ENCODE results near the gene AFTPH. TPM values are rescaled to one million over a fixed set of nuclear protein-coding genes. Genes with fewer than 3 reads are reported as not detected.

Gene AFTPH
- total RNA-seq, 4 donors from 2014 or later = 27.7 to 50.3 (median 38.1) TPM

- Histone ChIP-seq H3K4me1 (peaks cover 0 to 22% (median 0%) of the 10 kb centered on the region in 4 donors), H3K36me3 (no peaks in the 10 kb centered on the region), H3K4me3 (no peak overlapping the region), H3K27me3 (no peaks in the 10 kb centered on the region), H3K27ac (no peak overlapping the region), H3K9me3 (no peaks in the 10 kb centered on the region)
- TF ChIP-seq CTCF (IDR thresholded peaks at IDR 0.05) (no peak), POLR2A (IDR thresholded peaks at IDR 0.05) (no peak), EP300 (IDR thresholded peaks at IDR 0.05) (no peak)
- DNase-seq (ENCODE audit: low spot score in 2 of 2) = no peak
- WGBS, 2 donors = 87 to 92% methylated on average over 6 of the region's 6 CpGs
These were observed 100.7 kb downstream of the AFTPH start for GRCh38 chr2:64624862-64625261.

GRCh38 chr2:64625299-64626145 lies 101.4 kb downstream of the AFTPH start:
- no peak overlapping the region for H3K27ac ChIP-seq
- H3K9me3 ChIP-seq = no peaks in the 10 kb centered on the region
- no peak overlapping the region for H3K4me3 ChIP-seq
- peaks cover 0 to 4% (median 0%) of the 10 kb centered on the region in 3 donors for H3K36me3 ChIP-seq
- no peaks in the 10 kb centered on the region for H3K27me3 ChIP-seq
- H3K4me1 ChIP-seq = peaks cover 0 to 22% (median 0%) of the 10 kb centered on the region in 4 donors
- WGBS, 2 donors = 80 to 81% methylated on average over 7 of the region's 7 CpGs
- DNase-seq (ENCODE audit: low spot score in 2 of 2) = no peak
- TF ChIP-seq CTCF (IDR thresholded peaks at IDR 0.05) (no peak), POLR2A (IDR thresholded peaks at IDR 0.05) (no peak), EP300 (IDR thresholded peaks at IDR 0.05) (no peak)

GRCh38 chr2:64626146-64626809 lies 102.2 kb downstream of the AFTPH start:
- Histone ChIP-seq H3K27me3 (no peaks in the 10 kb centered on the region), H3K4me1 (peaks cover 0 to 22% (median 0%) of the 10 kb centered on the region in 4 donors), H3K27ac (peak overlapping the region in 1 of 4 donors; percentile 71), H3K9me3 (no peaks in the 10 kb centered on the region), H3K4me3 (no peak overlapping the region), H3K36me3 (peaks cover 0 to 12% (median 0%) of the 10 kb centered on the region in 3 donors)
- TF ChIP-seq EP300 (IDR thresholded peaks at IDR 0.05) (no peak), POLR2A (IDR thresholded peaks at IDR 0.05) (no peak), CTCF (IDR thresholded peaks at IDR 0.05) (no peak)
- 87 to 89% methylated on average over 10 of the region's 10 CpGs for WGBS, 2 donors
- no peak for DNase-seq (ENCODE audit: low spot score in 2 of 2)

- Histone ChIP-seq H3K27ac (peak overlapping the region in 3 of 4 donors; percentile 4 to 71 (median 71)), H3K4me3 (no peak overlapping the region), H3K36me3 (peaks cover 0 to 16% (median 0%) of the 10 kb centered on the region in 3 donors), H3K9me3 (no peaks in the 10 kb centered on the region), H3K4me1 (peaks cover 0 to 22% (median 0%) of the 10 kb centered on the region in 4 donors), H3K27me3 (no peaks in the 10 kb centered on the region)
- TF ChIP-seq POLR2A (IDR thresholded peaks at IDR 0.05) = no peak
- no peak for TF ChIP-seq CTCF (IDR thresholded peaks at IDR 0.05)
- TF ChIP-seq EP300 (IDR thresholded peaks at IDR 0.05) = no peak
- no peak for DNase-seq (ENCODE audit: low spot score in 2 of 2)
- WGBS, 2 donors = 47 to 58% methylated on average over 25 to 27 of the region's 27 CpGs
These were observed 103.0 kb downstream of the AFTPH start for GRCh38 chr2:64626963-64627760.
